Upper lobe of left lung (tissue), 4 donors: ENCODE data around the gene TNS1.

Experiments used
- POLR2A ChIP-seq, 4 donors: fragments of 450-650 bp; IDR thresholded peaks; one replicate each; pipeline ENCODE4 v1.5.1; 2016 to 2017; ENCODE audit warnings: antibody characterized with exemption in 4 of 4, mild to moderate bottlenecking in 2 of 4
- TF ChIP-seq, protein P1 (sequence below), 6 experiments: fragments of 450-650 bp in 4 of 6; fragments of 200-600 bp in 2 of 6; sonication (generic) in 2 of 6; IDR thresholded peaks; one replicate each; pipeline ENCODE4 v1.5.1; 2016 to 2019; ENCODE audit warnings: antibody characterized with exemption in 6 of 6

DNA sequence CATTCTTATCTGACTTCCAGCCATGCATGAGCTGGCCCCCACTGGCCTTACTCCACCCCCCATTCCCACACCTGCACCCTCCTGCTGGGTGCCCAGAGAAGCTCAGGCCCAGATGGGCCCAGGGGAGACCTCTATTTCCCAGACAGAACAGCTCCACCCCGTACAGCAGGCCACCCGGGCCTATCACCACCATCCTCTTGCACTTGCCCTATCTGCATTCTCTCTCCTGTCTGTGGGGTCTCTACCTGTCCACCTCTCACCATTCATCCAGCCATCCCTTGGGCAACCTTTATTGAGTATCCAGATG lies 25.3 kb upstream of the TNS1 start:
- TF ChIP-seq POLR2A (IDR thresholded peaks at IDR 0.05) = no peak
- TF ChIP-seq, protein P1, sequence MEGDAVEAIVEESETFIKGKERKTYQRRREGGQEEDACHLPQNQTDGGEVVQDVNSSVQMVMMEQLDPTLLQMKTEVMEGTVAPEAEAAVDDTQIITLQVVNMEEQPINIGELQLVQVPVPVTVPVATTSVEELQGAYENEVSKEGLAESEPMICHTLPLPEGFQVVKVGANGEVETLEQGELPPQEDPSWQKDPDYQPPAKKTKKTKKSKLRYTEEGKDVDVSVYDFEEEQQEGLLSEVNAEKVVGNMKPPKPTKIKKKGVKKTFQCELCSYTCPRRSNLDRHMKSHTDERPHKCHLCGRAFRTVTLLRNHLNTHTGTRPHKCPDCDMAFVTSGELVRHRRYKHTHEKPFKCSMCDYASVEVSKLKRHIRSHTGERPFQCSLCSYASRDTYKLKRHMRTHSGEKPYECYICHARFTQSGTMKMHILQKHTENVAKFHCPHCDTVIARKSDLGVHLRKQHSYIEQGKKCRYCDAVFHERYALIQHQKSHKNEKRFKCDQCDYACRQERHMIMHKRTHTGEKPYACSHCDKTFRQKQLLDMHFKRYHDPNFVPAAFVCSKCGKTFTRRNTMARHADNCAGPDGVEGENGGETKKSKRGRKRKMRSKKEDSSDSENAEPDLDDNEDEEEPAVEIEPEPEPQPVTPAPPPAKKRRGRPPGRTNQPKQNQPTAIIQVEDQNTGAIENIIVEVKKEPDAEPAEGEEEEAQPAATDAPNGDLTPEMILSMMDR (IDR thresholded peaks at IDR 0.05) = no peak
